ENCODE data around the gene MTUS2.

GRCh38 chr13:29490561-29490885 lies 670.4 kb downstream of the MTUS2 start:
- TF ChIP-seq ATF2 (CRISPR knock-in tag; IDR thresholded peaks at IDR 0.05): no peak
- no peak for TF ChIP-seq CTCF (IDR thresholded peaks at IDR 0.05 in 2 of 3, conservative IDR thresholded peaks at IDR 0.05 in 1 of 3; ENCODE audit: insufficient read depth in 2 of 3, low read depth in 1 of 3, low read length in 3 of 3)
- TF ChIP-seq ETV6 (IDR thresholded peaks at IDR 0.05; ENCODE audit: borderline replicate concordance in 1 of 2, low read depth in 2 of 2, low read length in 1 of 2): no peak
- TF ChIP-seq ETV6 (CRISPR knock-in tag; IDR thresholded peaks at IDR 0.05; ENCODE audit: borderline replicate concordance): no peak
- no peak for TF ChIP-seq ETS1 (conservative IDR thresholded peaks at IDR 0.05; ENCODE audit: control insufficient read depth, low read depth, low read length)
- no peak for TF ChIP-seq CBFA2T2 (conservative IDR thresholded peaks at IDR 0.05)
- no peak for TF ChIP-seq BCOR (IDR thresholded peaks at IDR 0.05)
- no peak for TF ChIP-seq EZH2 (IDR thresholded peaks at IDR 0.05; ENCODE audit: borderline replicate concordance, low read depth, low read length)
- no peak for TF ChIP-seq TEAD4 (IDR thresholded peaks at IDR 0.05; ENCODE audit: low read length)
- TF ChIP-seq TEAD4 (CRISPR knock-in tag; IDR thresholded peaks at IDR 0.05; ENCODE audit: borderline replicate concordance): no peak

Measured in K562 (cell line).